Liver (tissue), 9 donors: ENCODE data around the gene PAK4. TPM values are rescaled to one million over a fixed set of nuclear protein-coding genes. Genes with fewer than 3 reads are reported as not detected.
"Not testable (repeated sequence)": the region's sequence is repeated elsewhere in the genome, so short reads cannot be mapped to it uniquely, and the experiment has no call there.

Source experiments
- DNase-seq: peaks from one replicate; pipeline ENCODE4 v3.0.0-alpha.2; 2017; ENCODE audit warnings: low spot score
- H3K27ac ChIP-seq, 2 donors: one replicate each; pipeline ENCODE4 v1.7.0; 2013; ENCODE audit warnings: inconsistent platforms in 2 of 2, low read length in 2 of 2, control low read depth in 1 of 2, low read depth in 1 of 2, mild to moderate bottlenecking in 1 of 2
- H3K27me3 ChIP-seq, 4 donors: one replicate each; pipeline versions ENCODE4 v1.6.1 to v1.7.0; 2013; ENCODE audit warnings: low read length in 3 of 4, inconsistent platforms in 1 of 4, mild to moderate bottlenecking in 1 of 4, moderate library complexity in 1 of 4; ENCODE audit not compliant: control insufficient read depth in 4 of 4, insufficient read depth in 4 of 4
- H3K36me3 ChIP-seq, 4 donors: one replicate each; pipeline versions ENCODE4 v1.6.1 to v1.7.0; 2013; ENCODE audit warnings: low read length in 3 of 4, mild to moderate bottlenecking in 3 of 4, low read depth in 1 of 4, moderate library complexity in 1 of 4; ENCODE audit not compliant: control insufficient read depth in 4 of 4, insufficient read depth in 3 of 4
- H3K4me1 ChIP-seq, 4 donors: one replicate each; pipeline versions ENCODE4 v1.6.1 to v1.7.0; 2013; ENCODE audit warnings: low read length in 3 of 4, mild to moderate bottlenecking in 3 of 4, moderate library complexity in 1 of 4; ENCODE audit not compliant: control insufficient read depth in 4 of 4, insufficient read depth in 4 of 4
- H3K4me3 ChIP-seq, 3 donors: one replicate each; pipeline versions ENCODE4 v1.6.1 to v1.7.0; 2013; ENCODE audit warnings: low read length in 3 of 3, control low read depth in 1 of 3, low read depth in 1 of 3, mild to moderate bottlenecking in 1 of 3
- H3K9ac ChIP-seq, 2 donors: one replicate each; pipeline ENCODE4 v1.7.0; 2013; ENCODE audit warnings: low read length in 2 of 2, mild to moderate bottlenecking in 2 of 2, moderate library complexity in 2 of 2, control low read depth in 1 of 2, low read depth in 1 of 2
- H3K9me3 ChIP-seq, 4 donors: one replicate each; pipeline versions ENCODE4 v1.6.1 to v1.7.0; 2013; ENCODE audit warnings: low read length in 3 of 4; ENCODE audit not compliant: control insufficient read depth in 4 of 4
- CTCF ChIP-seq: fragments of 150-350 bp; IDR thresholded peaks from 2 replicates; pipeline ENCODE4 v1.5.1; 2017; ENCODE audit warnings: improper control_type of control experiment, low read depth, low read length; ENCODE audit not compliant: missing input control
- EGR1 ChIP-seq, 2 donors: IDR thresholded peaks; 2 replicates each; pipeline ENCODE4 v1.6.1; 2016 to 2018; ENCODE audit warnings: antibody characterized with exemption in 2 of 2, low read depth in 2 of 2
- FOXA1 ChIP-seq: IDR thresholded peaks from 2 replicates; pipeline ENCODE4 v1.6.1; 2016; ENCODE audit warnings: antibody characterized with exemption
- HNF4A ChIP-seq, 2 donors: conservative IDR thresholded peaks; 2 replicates each; pipeline ENCODE4 v1.6.1; 2016; ENCODE audit warnings: antibody characterized with exemption in 2 of 2, mild to moderate bottlenecking in 2 of 2
- JUND ChIP-seq, 2 donors: IDR thresholded peaks; 2 replicates each; pipeline ENCODE4 v1.6.1; 2016; ENCODE audit warnings: antibody characterized with exemption in 2 of 2
- NR2F2 ChIP-seq: IDR thresholded peaks from 2 replicates; pipeline ENCODE4 v1.6.1; 2016; ENCODE audit warnings: antibody characterized with exemption
- RAD21 ChIP-seq, 2 donors: IDR thresholded peaks; 2 replicates each; pipeline ENCODE4 v1.6.1; 2016; ENCODE audit warnings: antibody characterized with exemption in 2 of 2, mild to moderate bottlenecking in 2 of 2
- TAF1 ChIP-seq: conservative IDR thresholded peaks from 2 replicates; pipeline ENCODE4 v1.6.1; 2016; ENCODE audit warnings: antibody characterized with exemption, mild to moderate bottlenecking
- ZBTB33 ChIP-seq: IDR thresholded peaks from 2 replicates; pipeline ENCODE4 v1.6.1; 2016; ENCODE audit warnings: antibody characterized with exemption
- WGBS: extraction: QIAGEN DNeasy Blood & Tissue Kit; methylation state at CpG from one replicate; pipeline ENCODE4 v1.1.7; 2013; 5-methylcytosine and 5-hydroxymethylcytosine counted together
- polyA plus RNA-seq, 2 donors: library from polyadenylated mRNA; stranded (reverse) in 1 of 2; unstranded in 1 of 2; fragments of 200-250 nt in 1 of 2; fragments of >200 nt in 1 of 2; fragmentation: Nextera tagmentation in 1 of 2; extraction: Ambion mirVana in 1 of 2; gene quantifications; one replicate each; pipeline versions ENCODE4 v1.2.1 to v1.2.3, GENCODE V29; 2013 to 2015
- total RNA-seq, 2 donors: library from RNA; depleted of rRNA; stranded (reverse); fragments of >200 nt; gene quantifications; one replicate each; pipeline ENCODE4 v1.2.3, GENCODE V29; 2014
- TF ChIP-seq, protein P1 (sequence below): IDR thresholded peaks from 2 replicates; pipeline ENCODE4 v1.6.1; 2016; ENCODE audit warnings: antibody characterized with exemption, mild to moderate bottlenecking
- donor health status: healthy.
- donor health status: healthy.
- donor health status: healthy.
- donor health status: healthy.
- donor health status: healthy.

PAK4 gene
- total and polyA plus RNA-seq, 4 donors = 5.4 to 16.6 (median 7.7) TPM

- Histone ChIP-seq H3K4me3 (no peak overlapping the region), H3K9ac (no peak overlapping the region), H3K4me1 (no peaks in the 10 kb centered on the region), H3K27me3 (peaks cover 0 to 3% (median 0%) of the 10 kb centered on the region in 4 donors), H3K9me3 (peaks cover 0 to 2% (median 0%) of the 10 kb centered on the region in 4 donors), H3K27ac (no peak overlapping the region), H3K36me3 (no peaks in the 10 kb centered on the region)
- WGBS = 86% methylated on average over 15 of the region's 15 CpGs
- TF ChIP-seq ZBTB33 = no peak
- no peak for TF ChIP-seq TAF1
- TF ChIP-seq FOXA1 = no peak
- no peak for TF ChIP-seq EGR1 (IDR thresholded peaks at IDR 0.05; ENCODE audit: low read depth in 2 of 2)
- TF ChIP-seq HNF4A (conservative IDR thresholded peaks at IDR 0.05) = no peak
- TF ChIP-seq CTCF = no peak
- TF ChIP-seq NR2F2 = no peak
- no peak for TF ChIP-seq JUND (IDR thresholded peaks at IDR 0.05)
- no peak for DNase-seq
These were observed 92.8 kb downstream of the PAK4 start for GRCh38 chr19:39218230-39219007.

GRCh38 chr19:39219108-39219507 is 93.5 kb downstream of the PAK4 start:
- not testable (repeated sequence) for H3K4me3 ChIP-seq, H3K9me3 ChIP-seq, H3K36me3 ChIP-seq, H3K27ac ChIP-seq, H3K4me1 ChIP-seq, H3K9ac ChIP-seq, DNase-seq, H3K27me3 ChIP-seq
- WGBS = 57% methylated on average over 10 of the region's 10 CpGs
- peak; percentile 33 to 49 for TF ChIP-seq RAD21 (IDR thresholded peaks at IDR 0.05)

- no peak for DNase-seq
- no peaks in the 10 kb centered on the region for H3K36me3 ChIP-seq
- H3K9ac ChIP-seq = no peak overlapping the region
- WGBS = 20% methylated on average over 4 of the region's 4 CpGs
- no peaks in the 10 kb centered on the region for H3K9me3 ChIP-seq
- H3K27ac ChIP-seq = no peak overlapping the region
- no peaks in the 10 kb centered on the region for H3K27me3 ChIP-seq
- H3K4me1 ChIP-seq = no peaks in the 10 kb centered on the region
- no peak for TF ChIP-seq NR2F2
- TF ChIP-seq, protein P1, sequence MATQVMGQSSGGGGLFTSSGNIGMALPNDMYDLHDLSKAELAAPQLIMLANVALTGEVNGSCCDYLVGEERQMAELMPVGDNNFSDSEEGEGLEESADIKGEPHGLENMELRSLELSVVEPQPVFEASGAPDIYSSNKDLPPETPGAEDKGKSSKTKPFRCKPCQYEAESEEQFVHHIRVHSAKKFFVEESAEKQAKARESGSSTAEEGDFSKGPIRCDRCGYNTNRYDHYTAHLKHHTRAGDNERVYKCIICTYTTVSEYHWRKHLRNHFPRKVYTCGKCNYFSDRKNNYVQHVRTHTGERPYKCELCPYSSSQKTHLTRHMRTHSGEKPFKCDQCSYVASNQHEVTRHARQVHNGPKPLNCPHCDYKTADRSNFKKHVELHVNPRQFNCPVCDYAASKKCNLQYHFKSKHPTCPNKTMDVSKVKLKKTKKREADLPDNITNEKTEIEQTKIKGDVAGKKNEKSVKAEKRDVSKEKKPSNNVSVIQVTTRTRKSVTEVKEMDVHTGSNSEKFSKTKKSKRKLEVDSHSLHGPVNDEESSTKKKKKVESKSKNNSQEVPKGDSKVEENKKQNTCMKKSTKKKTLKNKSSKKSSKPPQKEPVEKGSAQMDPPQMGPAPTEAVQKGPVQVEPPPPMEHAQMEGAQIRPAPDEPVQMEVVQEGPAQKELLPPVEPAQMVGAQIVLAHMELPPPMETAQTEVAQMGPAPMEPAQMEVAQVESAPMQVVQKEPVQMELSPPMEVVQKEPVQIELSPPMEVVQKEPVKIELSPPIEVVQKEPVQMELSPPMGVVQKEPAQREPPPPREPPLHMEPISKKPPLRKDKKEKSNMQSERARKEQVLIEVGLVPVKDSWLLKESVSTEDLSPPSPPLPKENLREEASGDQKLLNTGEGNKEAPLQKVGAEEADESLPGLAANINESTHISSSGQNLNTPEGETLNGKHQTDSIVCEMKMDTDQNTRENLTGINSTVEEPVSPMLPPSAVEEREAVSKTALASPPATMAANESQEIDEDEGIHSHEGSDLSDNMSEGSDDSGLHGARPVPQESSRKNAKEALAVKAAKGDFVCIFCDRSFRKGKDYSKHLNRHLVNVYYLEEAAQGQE = peak; percentile 98
- no peak overlapping the region for H3K4me3 ChIP-seq
These were observed 98.2 kb downstream of the PAK4 start for GRCh38 chr19:39223703-39224279.
